IMR-90 (cell line): ENCODE measurements around the gene CADM2. TPM values are rescaled to one million over a fixed set of nuclear protein-coding genes. Genes with fewer than 3 reads are reported as not detected.

Experiments
- ATAC-seq: fragments of 200-7000 bp; cut with Tn5 transposase; 2 replicates; pipeline ENCODE4 v1.9.1; 2020; ENCODE audit warnings: low read depth, mild to moderate bottlenecking, moderate library complexity
- BruUV-seq: library from RNA; stranded (reverse); fragments of 400-500 nt; replicated peaks from 2 replicates; lab custom pipeline; 2021; lab: Mats Ljungman, UMichigan
- CTCF ChIA-PET: fragments of 300-600 bp; formaldehyde crosslinking; extraction: SDS; loops from one replicate; lab custom pipeline; 2021; ENCODE audit warnings: antibody characterized with exemption; lab: Yijun Ruan, JAX
- POLR2A ChIA-PET: fragments of 300-600 bp; sonication (Branson Sonifier 250); formaldehyde crosslinking; loops from one replicate; lab custom pipeline; 2022; ENCODE audit warnings: antibody characterized with exemption; ENCODE audit not compliant: unreplicated experiment; lab: Charles Lee
- DNase-seq: peaks from one replicate; pipeline ENCODE4 v3.0.0; 2013
- H2AFZ ChIP-seq: replicated peaks from 2 replicates; pipeline ENCODE3; 2013; ENCODE audit warnings: low read length, mild to moderate bottlenecking; ENCODE audit not compliant: poor library complexity
- H2AK5ac ChIP-seq: 2 replicates; pipeline ENCODE4 v1.6.1; 2013; ENCODE audit warnings: low read depth, low read length, inconsistent platforms
- H2AK9ac ChIP-seq: replicated peaks from 2 replicates; pipeline ENCODE3; 2013; ENCODE audit warnings: mild to moderate bottlenecking, low read depth, low read length, moderate library complexity; ENCODE audit not compliant: poor library complexity
- H2BK120ac ChIP-seq: 2 replicates; pipeline ENCODE4 v1.6.1; 2013; ENCODE audit warnings: low read depth, low read length, inconsistent platforms
- H2BK15ac ChIP-seq: 3 replicates; pipeline ENCODE4 v1.6.1; 2013; ENCODE audit warnings: low read depth, low read length, inconsistent platforms
- H2BK20ac ChIP-seq: 2 replicates; pipeline ENCODE4 v1.6.1; 2013; ENCODE audit warnings: low read depth, mild to moderate bottlenecking, inconsistent platforms, low read length, moderate library complexity
- H2BK5ac ChIP-seq: 2 replicates; pipeline ENCODE4 v1.6.1; 2013; ENCODE audit warnings: mild to moderate bottlenecking, low read depth, low read length, inconsistent platforms; ENCODE audit not compliant: poor library complexity, severe bottlenecking
- H3K14ac ChIP-seq: replicated peaks from 2 replicates; pipeline ENCODE4 v1.6.1; 2013; ENCODE audit warnings: low read depth, low read length, inconsistent platforms
- H3K18ac ChIP-seq: 2 replicates; pipeline ENCODE4 v1.6.1; 2013; ENCODE audit warnings: low read depth, low read length, control low read depth
- H3K23ac ChIP-seq: 2 replicates; pipeline ENCODE4 v1.6.1; 2013; ENCODE audit warnings: low read depth, low read length, inconsistent platforms
- H3K27ac ChIP-seq: 2 replicates; pipeline ENCODE4 v1.5.1; 2013; ENCODE audit warnings: mild to moderate bottlenecking, control low read depth, low read length; ENCODE audit not compliant: insufficient read depth
- H3K27me3 ChIP-seq: 2 replicates; pipeline ENCODE4 v1.6.1; 2013; ENCODE audit warnings: low read length; ENCODE audit not compliant: control insufficient read depth, insufficient read depth
- H3K36me3 ChIP-seq: 2 replicates; pipeline ENCODE4 v1.6.1; 2013; ENCODE audit warnings: low read length, mixed read lengths; ENCODE audit not compliant: control insufficient read depth, insufficient read depth
- H3K4ac ChIP-seq: 2 replicates; pipeline ENCODE4 v1.6.1; 2013; ENCODE audit warnings: low read depth, low read length, inconsistent platforms
- H3K4me1 ChIP-seq: 2 replicates; pipeline ENCODE4 v1.6.1; 2013; ENCODE audit warnings: low read length, mixed read lengths; ENCODE audit not compliant: control insufficient read depth, insufficient read depth
- H3K4me2 ChIP-seq: 2 replicates; pipeline ENCODE4 v1.6.1; 2013; ENCODE audit warnings: low read depth, mild to moderate bottlenecking, control low read depth, low read length, moderate library complexity
- H3K4me3 ChIP-seq: 2 replicates; pipeline ENCODE4 v1.5.1; 2013; ENCODE audit warnings: low read depth, mild to moderate bottlenecking, control low read depth, low read length, moderate library complexity; ENCODE audit not compliant: insufficient read depth
- H3K56ac ChIP-seq: 2 replicates; pipeline ENCODE4 v1.6.1; 2013; ENCODE audit warnings: low read length, inconsistent platforms; ENCODE audit not compliant: insufficient read depth; ENCODE audit errors: extremely low read depth
- H3K79me1 ChIP-seq, 2 experiments: 2 replicates each; pipeline ENCODE4 v1.6.1; 2013; ENCODE audit warnings: low read length in 2 of 2, inconsistent platforms in 1 of 2, low read depth in 1 of 2
- H3K9ac ChIP-seq: 2 replicates; pipeline ENCODE4 v1.6.1; 2013; ENCODE audit warnings: low read depth, low read length, control low read depth
- H3K9me1 ChIP-seq: 2 replicates; pipeline ENCODE4 v1.6.1; 2013; ENCODE audit warnings: low read length, inconsistent platforms; ENCODE audit not compliant: insufficient read depth
- H3K9me3 ChIP-seq: 2 replicates; pipeline ENCODE4 v1.6.1; 2013; ENCODE audit warnings: low read length; ENCODE audit not compliant: control insufficient read depth, insufficient read depth
- H4K20me1 ChIP-seq: 2 replicates; pipeline ENCODE4 v1.6.1; 2013; ENCODE audit warnings: low read length, inconsistent platforms; ENCODE audit not compliant: insufficient read depth
- H4K5ac ChIP-seq: 2 replicates; pipeline ENCODE4 v1.6.1; 2013; ENCODE audit warnings: mild to moderate bottlenecking, low read depth, low read length, control low read depth
- H4K8ac ChIP-seq, 2 experiments: 2 replicates each; pipeline ENCODE4 v1.6.1; 2013; ENCODE audit warnings: low read depth in 2 of 2, low read length in 2 of 2, control low read depth in 1 of 2, inconsistent platforms in 1 of 2
- H4K91ac ChIP-seq: 2 replicates; pipeline ENCODE4 v1.6.1; 2013; ENCODE audit warnings: low read depth, low read length, inconsistent platforms; ENCODE audit not compliant: insufficient read depth
- BHLHE40 ChIP-seq: fragments of 150-350 bp; IDR thresholded peaks from 2 replicates; pipeline ENCODE4 v1.6.1; 2016; ENCODE audit warnings: mild to moderate bottlenecking, low read depth, low read length
- CEBPB ChIP-seq: IDR thresholded peaks from 2 replicates; pipeline ENCODE4 v1.6.1; 2012; ENCODE audit warnings: low read depth, low read length, improper control_type of control experiment
- CHD1 ChIP-seq: IDR thresholded peaks from 2 replicates; pipeline ENCODE4 v1.6.1; 2012; ENCODE audit warnings: low read depth, low read length, improper control_type of control experiment
- FOS ChIP-seq: fragments of 150-350 bp; IDR thresholded peaks from 2 replicates; pipeline ENCODE4 v1.6.1; 2016; ENCODE audit warnings: low read depth, low read length
- MAFK ChIP-seq: IDR thresholded peaks from 2 replicates; pipeline ENCODE4 v1.6.1; 2012; ENCODE audit warnings: low read depth, low read length, improper control_type of control experiment
- MAZ ChIP-seq: IDR thresholded peaks from 2 replicates; pipeline ENCODE4 v1.6.1; 2012; ENCODE audit warnings: low read depth, mild to moderate bottlenecking, low read length, improper control_type of control experiment, moderate library complexity, borderline replicate concordance
- MXI1 ChIP-seq: IDR thresholded peaks from 2 replicates; pipeline ENCODE4 v1.6.1; 2012; ENCODE audit warnings: low read depth, mild to moderate bottlenecking, low read length, moderate library complexity, borderline replicate concordance
- NFE2L2 ChIP-seq: fragments of 150-350 bp; IDR thresholded peaks from 2 replicates; pipeline ENCODE4 v1.6.1; 2016; ENCODE audit warnings: low read depth, mild to moderate bottlenecking, low read length
- POLR2A ChIP-seq: IDR thresholded peaks from 2 replicates; pipeline ENCODE4 v1.6.1; 2012; ENCODE audit warnings: mild to moderate bottlenecking, low read depth, low read length
- RAD21 ChIP-seq: IDR thresholded peaks from 2 replicates; pipeline ENCODE4 v1.6.1; 2012; ENCODE audit warnings: low read length, improper control_type of control experiment
- RCOR1 ChIP-seq: IDR thresholded peaks from 2 replicates; pipeline ENCODE4 v1.6.1; 2012; ENCODE audit warnings: mild to moderate bottlenecking, low read length, improper control_type of control experiment; ENCODE audit not compliant: insufficient replicate concordance
- RFX5 ChIP-seq: IDR thresholded peaks from 2 replicates; pipeline ENCODE4 v1.8.0; 2012; ENCODE audit warnings: low read depth, mild to moderate bottlenecking, low read length, moderate library complexity
- SMC3 ChIP-seq: fragments of 150-350 bp; IDR thresholded peaks from 2 replicates; pipeline ENCODE4 v1.6.1; 2016; ENCODE audit warnings: low read depth, mild to moderate bottlenecking, antibody characterized with exemption, low read length, moderate library complexity
- WGBS, 2 experiments: methylation state at CpG; one replicate each; pipeline versions ENCODE4 v1.1.5 to v1.1.7; 2013; ENCODE audit warnings: missing lambda C conversion rate in 2 of 2; ENCODE audit not compliant: insufficient read length in 1 of 2; ENCODE audit errors: extremely low coverage in 2 of 2; 5-methylcytosine and 5-hydroxymethylcytosine counted together
- dilution Hi-C: fragments of 300-500 bp; cut with HindIII; formaldehyde crosslinking; loops from one replicate; pipeline ENCODE4 v1.14.3; 2018; ENCODE audit warnings: low sequenced_read_pairs; ENCODE audit not compliant: unreplicated experiment
- in situ Hi-C: fragments of 300-500 bp; cut with MboI; formaldehyde crosslinking; loops from 3 replicates; pipeline ENCODE4 v1.14.3; 2019; ENCODE audit warnings: low sequenced_read_pairs, inconsistent platforms, mixed read lengths
- intact Hi-C: fragments of 100-400 bp; cut with micrococcal nuclease; formaldehyde crosslinking; loops from 2 replicates; pipeline ENCODE4 v1.10.0; 2022
- polyA plus RNA-seq, 3 experiments: library from polyadenylated mRNA; depleted of rRNA; stranded (reverse); fragments of >200 nt; gene quantifications; 2 replicates each; pipeline ENCODE4 v1.2.3, GENCODE V29; 2012; ENCODE audit warnings: low replicate concordance in 1 of 3
- total RNA-seq: library from RNA; depleted of rRNA; stranded (reverse); fragments of >200 nt; gene quantifications from 2 replicates; pipeline ENCODE4 v1.2.3, GENCODE V29; 2012
- TF ChIP-seq, protein P1 (sequence below): fragments of 150-350 bp; IDR thresholded peaks from 2 replicates; pipeline ENCODE4 v1.6.1; 2016; ENCODE audit warnings: low read depth, mild to moderate bottlenecking, low read length, moderate library complexity, borderline replicate concordance
- TF ChIP-seq, protein P2 (sequence below): conservative IDR thresholded peaks from 2 replicates; pipeline ENCODE4 v1.5.1; 2012; ENCODE audit warnings: mild to moderate bottlenecking, low read depth, low read length, improper control_type of control experiment
- TF ChIP-seq, protein P3 (sequence below): fragments of 150-350 bp; IDR thresholded peaks from 2 replicates; pipeline ENCODE4 v1.6.1; 2017; ENCODE audit warnings: mild to moderate bottlenecking, antibody characterized with exemption, low read length, low read depth

CADM2 gene
- total and polyA plus RNA-seq, 2 of the 4 experiments (the other 2 are of a cell fraction): not detected

DNA sequence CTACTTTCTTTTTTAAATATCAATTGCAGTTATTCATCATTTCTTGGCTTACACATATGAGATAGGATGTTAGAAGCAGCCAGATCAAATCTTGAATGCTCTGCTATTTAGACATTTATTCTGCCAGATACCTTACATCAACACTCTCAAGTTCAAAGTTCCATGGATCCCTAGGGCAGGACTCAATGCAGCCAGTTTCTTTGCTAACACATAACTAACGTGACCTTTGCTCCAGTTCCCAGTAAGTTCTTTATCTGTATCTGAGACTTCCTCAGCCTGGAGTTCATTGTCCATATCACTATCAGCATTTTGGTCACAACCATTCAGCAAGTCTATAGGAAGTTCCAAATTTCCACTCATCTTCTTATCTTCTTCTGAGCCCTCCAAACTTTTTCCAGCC, 1092.3 kb downstream of the CADM2 start:
- no peak overlapping the region for H2BK20ac ChIP-seq
- H3K18ac ChIP-seq: no peak overlapping the region
- no peaks in the 10 kb centered on the region for H4K20me1 ChIP-seq
- H3K14ac ChIP-seq: no peak overlapping the region
- DNase-seq: no peak
- no peaks in the 10 kb centered on the region for H3K9me1 ChIP-seq
- no peaks in the 10 kb centered on the region for H3K27me3 ChIP-seq
- H4K8ac ChIP-seq: no peak overlapping the region
- H3K27ac ChIP-seq: no peak overlapping the region
- H3K9ac ChIP-seq: no peak overlapping the region
- ChIA-PET POLR2A (no interaction called here), CTCF (no interaction called here)
- no peaks in the 10 kb centered on the region for H3K4me1 ChIP-seq
- H3K4me3 ChIP-seq: no peak overlapping the region
- BruUV-seq: no TSS peak
- WGBS, 2 experiments: no CpG with 5 or more reads among the region's 1 CpG
- H3K79me1 ChIP-seq: no peaks in the 10 kb centered on the region
- H2AK9ac ChIP-seq: no peak overlapping the region
- TF ChIP-seq MAFK (no peak), FOS (no peak), NFE2L2 (no peak), BHLHE40 (no peak), RCOR1 (no peak), CEBPB (no peak), SMC3 (no peak), RFX5 (no peak), MAZ (no peak), POLR2A (no peak), MXI1 (no peak), RAD21 (no peak), CHD1 (no peak)
- TF ChIP-seq, protein P1, sequence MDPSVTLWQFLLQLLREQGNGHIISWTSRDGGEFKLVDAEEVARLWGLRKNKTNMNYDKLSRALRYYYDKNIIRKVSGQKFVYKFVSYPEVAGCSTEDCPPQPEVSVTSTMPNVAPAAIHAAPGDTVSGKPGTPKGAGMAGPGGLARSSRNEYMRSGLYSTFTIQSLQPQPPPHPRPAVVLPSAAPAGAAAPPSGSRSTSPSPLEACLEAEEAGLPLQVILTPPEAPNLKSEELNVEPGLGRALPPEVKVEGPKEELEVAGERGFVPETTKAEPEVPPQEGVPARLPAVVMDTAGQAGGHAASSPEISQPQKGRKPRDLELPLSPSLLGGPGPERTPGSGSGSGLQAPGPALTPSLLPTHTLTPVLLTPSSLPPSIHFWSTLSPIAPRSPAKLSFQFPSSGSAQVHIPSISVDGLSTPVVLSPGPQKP: no peak
- TF ChIP-seq, protein P2, sequence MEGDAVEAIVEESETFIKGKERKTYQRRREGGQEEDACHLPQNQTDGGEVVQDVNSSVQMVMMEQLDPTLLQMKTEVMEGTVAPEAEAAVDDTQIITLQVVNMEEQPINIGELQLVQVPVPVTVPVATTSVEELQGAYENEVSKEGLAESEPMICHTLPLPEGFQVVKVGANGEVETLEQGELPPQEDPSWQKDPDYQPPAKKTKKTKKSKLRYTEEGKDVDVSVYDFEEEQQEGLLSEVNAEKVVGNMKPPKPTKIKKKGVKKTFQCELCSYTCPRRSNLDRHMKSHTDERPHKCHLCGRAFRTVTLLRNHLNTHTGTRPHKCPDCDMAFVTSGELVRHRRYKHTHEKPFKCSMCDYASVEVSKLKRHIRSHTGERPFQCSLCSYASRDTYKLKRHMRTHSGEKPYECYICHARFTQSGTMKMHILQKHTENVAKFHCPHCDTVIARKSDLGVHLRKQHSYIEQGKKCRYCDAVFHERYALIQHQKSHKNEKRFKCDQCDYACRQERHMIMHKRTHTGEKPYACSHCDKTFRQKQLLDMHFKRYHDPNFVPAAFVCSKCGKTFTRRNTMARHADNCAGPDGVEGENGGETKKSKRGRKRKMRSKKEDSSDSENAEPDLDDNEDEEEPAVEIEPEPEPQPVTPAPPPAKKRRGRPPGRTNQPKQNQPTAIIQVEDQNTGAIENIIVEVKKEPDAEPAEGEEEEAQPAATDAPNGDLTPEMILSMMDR: no peak
- TF ChIP-seq, protein P3, sequence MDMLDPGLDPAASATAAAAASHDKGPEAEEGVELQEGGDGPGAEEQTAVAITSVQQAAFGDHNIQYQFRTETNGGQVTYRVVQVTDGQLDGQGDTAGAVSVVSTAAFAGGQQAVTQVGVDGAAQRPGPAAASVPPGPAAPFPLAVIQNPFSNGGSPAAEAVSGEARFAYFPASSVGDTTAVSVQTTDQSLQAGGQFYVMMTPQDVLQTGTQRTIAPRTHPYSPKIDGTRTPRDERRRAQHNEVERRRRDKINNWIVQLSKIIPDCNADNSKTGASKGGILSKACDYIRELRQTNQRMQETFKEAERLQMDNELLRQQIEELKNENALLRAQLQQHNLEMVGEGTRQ: no peak
- dilution Hi-C loops: no loop called here
- ATAC-seq: no peak
- H3K56ac ChIP-seq: no peak overlapping the region
- H2AK5ac ChIP-seq: no peak overlapping the region
- H3K4me2 ChIP-seq: no peak overlapping the region
- H3K36me3 ChIP-seq: no peaks in the 10 kb centered on the region
- no peak overlapping the region for H3K4ac ChIP-seq
- in situ Hi-C loops: no loop called here
- H3K9me3 ChIP-seq: peaks cover 3% of the 10 kb centered on the region; the same call in 1 of the 2 replicates
- no peak overlapping the region for H2AFZ ChIP-seq
- no peak overlapping the region for H2BK5ac ChIP-seq
- no peak overlapping the region for H2BK120ac ChIP-seq
- no peak overlapping the region for H4K5ac ChIP-seq
- no peak overlapping the region for H2BK15ac ChIP-seq
- no peak overlapping the region for H4K91ac ChIP-seq
- H3K23ac ChIP-seq: no peak overlapping the region
- intact Hi-C loops: no loop called here
